ENCODE data around the gene PCDHB5.

- TF ChIP-seq, protein P1, sequence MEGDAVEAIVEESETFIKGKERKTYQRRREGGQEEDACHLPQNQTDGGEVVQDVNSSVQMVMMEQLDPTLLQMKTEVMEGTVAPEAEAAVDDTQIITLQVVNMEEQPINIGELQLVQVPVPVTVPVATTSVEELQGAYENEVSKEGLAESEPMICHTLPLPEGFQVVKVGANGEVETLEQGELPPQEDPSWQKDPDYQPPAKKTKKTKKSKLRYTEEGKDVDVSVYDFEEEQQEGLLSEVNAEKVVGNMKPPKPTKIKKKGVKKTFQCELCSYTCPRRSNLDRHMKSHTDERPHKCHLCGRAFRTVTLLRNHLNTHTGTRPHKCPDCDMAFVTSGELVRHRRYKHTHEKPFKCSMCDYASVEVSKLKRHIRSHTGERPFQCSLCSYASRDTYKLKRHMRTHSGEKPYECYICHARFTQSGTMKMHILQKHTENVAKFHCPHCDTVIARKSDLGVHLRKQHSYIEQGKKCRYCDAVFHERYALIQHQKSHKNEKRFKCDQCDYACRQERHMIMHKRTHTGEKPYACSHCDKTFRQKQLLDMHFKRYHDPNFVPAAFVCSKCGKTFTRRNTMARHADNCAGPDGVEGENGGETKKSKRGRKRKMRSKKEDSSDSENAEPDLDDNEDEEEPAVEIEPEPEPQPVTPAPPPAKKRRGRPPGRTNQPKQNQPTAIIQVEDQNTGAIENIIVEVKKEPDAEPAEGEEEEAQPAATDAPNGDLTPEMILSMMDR (IDR thresholded peaks at IDR 0.05 in 8 of 11, conservative IDR thresholded peaks at IDR 0.05 in 3 of 11) = no peak
- TF ChIP-seq POLR2A (IDR thresholded peaks at IDR 0.05) = no peak
These were observed 13.0 kb upstream of the PCDHB5 start for GRCh38 chr5:141121985-141122384.

Data from spleen (tissue), 7 donors.